Panc1 (cell line): Measurements from ENCODE around the gene ARFRP1. TPM values are rescaled to one million over a fixed set of nuclear protein-coding genes. Genes with fewer than 3 reads are reported as not detected.
"Not testable (repeated sequence)": the region's sequence is repeated elsewhere in the genome, so short reads cannot be mapped to it uniquely, and the experiment has no call there.

ENCODE experiments used
- ATAC-seq: fragments of 200-7000 bp; cut with Tn5 transposase; 2 replicates; pipeline ENCODE4 v1.9.1; 2020; ENCODE audit warnings: mild to moderate bottlenecking, moderate library complexity
- BruUV-seq: library from RNA; stranded (reverse); fragments of 400-500 nt; replicated peaks from 2 replicates; lab custom pipeline; 2021; lab: Mats Ljungman, UMichigan
- CTCF ChIA-PET: fragments of 300-600 bp; sonication (Branson Sonifier 250); formaldehyde crosslinking; loops from one replicate; lab custom pipeline; 2022; ENCODE audit warnings: antibody characterized with exemption; lab: Charles Lee
- POLR2A ChIA-PET: fragments of 300-600 bp; sonication (Branson Sonifier 250); formaldehyde crosslinking; loops from one replicate; lab custom pipeline; 2022; ENCODE audit warnings: antibody characterized with exemption; lab: Charles Lee
- DNase-seq: peaks from one replicate; pipeline ENCODE4 v3.0.0-alpha.2; 2010; ENCODE audit warnings: low read depth, low spot score
- H3K27ac ChIP-seq: 2 replicates; pipeline ENCODE4 v1.5.1; 2011; ENCODE audit warnings: mild to moderate bottlenecking, low read length, inconsistent platforms
- H3K27me3 ChIP-seq: fragments of 200-500 bp; sonication (Bioruptor generic); 2 replicates; pipeline ENCODE4 v1.6.0; 2014; ENCODE audit warnings: low read length, inconsistent platforms; ENCODE audit not compliant: control insufficient read depth, insufficient read depth
- H3K36me3 ChIP-seq: fragments of 200-500 bp; sonication (Bioruptor generic); 2 replicates; pipeline ENCODE4 v1.5.1; 2014; ENCODE audit warnings: inconsistent platforms, mild to moderate bottlenecking, low read length, moderate library complexity; ENCODE audit not compliant: control insufficient read depth, insufficient read depth
- H3K4me1 ChIP-seq: 2 replicates; pipeline ENCODE4 v1.5.1; 2011; ENCODE audit warnings: inconsistent platforms, mild to moderate bottlenecking, low read length, moderate library complexity; ENCODE audit not compliant: control insufficient read depth, insufficient read depth
- H3K4me3 ChIP-seq, 2 experiments: 2 replicates each; pipeline ENCODE4 v1.5.1; 2011 to 2012; ENCODE audit warnings: low read depth in 2 of 2, low read length in 2 of 2, mild to moderate bottlenecking in 2 of 2, inconsistent platforms in 1 of 2, moderate library complexity in 1 of 2
- H3K9me3 ChIP-seq: fragments of 200-500 bp; sonication (Bioruptor generic); 2 replicates; pipeline ENCODE4 v1.5.1; 2014; ENCODE audit warnings: low read depth, mild to moderate bottlenecking, inconsistent platforms, low read length, moderate library complexity; ENCODE audit not compliant: control insufficient read depth, insufficient read depth
- SIN3A ChIP-seq: IDR thresholded peaks from 2 replicates; pipeline ENCODE4 v1.6.1; 2012; ENCODE audit warnings: low read depth, mild to moderate bottlenecking, low read length, moderate library complexity, borderline replicate concordance; ENCODE audit not compliant: insufficient read depth
- TCF7L2 ChIP-seq: IDR thresholded peaks from 2 replicates; pipeline ENCODE4 v1.6.1; 2011; ENCODE audit warnings: mild to moderate bottlenecking, low read depth, low read length, inconsistent platforms
- in situ Hi-C: cut with HindIII; loops from 2 replicates; pipeline ENCODE4 v1.10.0; 2016; ENCODE audit warnings: low sequenced_read_pairs, low pct_unique_long_range_greater_than_20kb
- intact Hi-C: fragments of 100-400 bp; cut with micrococcal nuclease; formaldehyde crosslinking; loops from one replicate; pipeline ENCODE4 v1.10.0; 2022; ENCODE audit not compliant: unreplicated experiment
- total RNA-seq: library from RNA; stranded (reverse); gene quantifications from one replicate; pipeline ENCODE4 v1.2.1, GENCODE V29; 2021; ENCODE audit not compliant: unreplicated experiment
- TF ChIP-seq, protein P1 (sequence below), 2 experiments: IDR thresholded peaks; 2 replicates each; pipeline ENCODE4 v1.6.1; 2011 to 2012; ENCODE audit warnings: low read depth in 2 of 2, control low read depth in 1 of 2, low read length in 1 of 2, mild to moderate bottlenecking in 1 of 2, moderate library complexity in 1 of 2; ENCODE audit not compliant: insufficient read depth in 1 of 2
- TF ChIP-seq, protein P2 (sequence below): fragments of 450-650 bp; IDR thresholded peaks from 2 replicates; pipeline ENCODE4 v1.5.1; 2017; ENCODE audit warnings: mild to moderate bottlenecking

Gene ARFRP1
- total RNA-seq, 1 experiment from 2014 or later, result 57.9 TPM

DNA sequence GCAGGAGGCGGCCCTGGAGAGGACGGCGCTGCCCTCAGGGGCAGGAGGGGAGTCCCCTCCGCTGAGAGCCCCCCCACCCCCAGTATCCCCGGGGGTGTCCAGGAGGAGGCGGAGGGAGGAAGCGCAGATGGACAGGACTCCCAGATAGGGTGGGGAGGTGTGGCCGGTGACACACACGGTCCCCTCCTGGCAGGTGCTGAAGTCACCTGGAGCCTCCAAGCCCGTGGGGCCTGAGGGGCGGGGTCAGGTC, 55.9 kb downstream of the ARFRP1 start:
- DNase-seq (no peak), ATAC-seq (peak; percentile 23; the same call in 1 of the 2 replicates)
- POLR2A ChIA-PET, result no interaction called here
- Histone ChIP-seq H3K36me3 (no peaks in the 10 kb centered on the region), H3K4me1 (peaks cover 2% of the 10 kb centered on the region; the same call in 1 of the 2 replicates), H3K9me3 (no peaks in the 10 kb centered on the region), H3K27me3 (no peaks in the 10 kb centered on the region), H3K27ac (no peak overlapping the region), H3K4me3 (peak overlapping the region; percentile 51 to 60)
- no TSS peak for BruUV-seq
- no peak for TF ChIP-seq TCF7L2
- TF ChIP-seq, protein P1, sequence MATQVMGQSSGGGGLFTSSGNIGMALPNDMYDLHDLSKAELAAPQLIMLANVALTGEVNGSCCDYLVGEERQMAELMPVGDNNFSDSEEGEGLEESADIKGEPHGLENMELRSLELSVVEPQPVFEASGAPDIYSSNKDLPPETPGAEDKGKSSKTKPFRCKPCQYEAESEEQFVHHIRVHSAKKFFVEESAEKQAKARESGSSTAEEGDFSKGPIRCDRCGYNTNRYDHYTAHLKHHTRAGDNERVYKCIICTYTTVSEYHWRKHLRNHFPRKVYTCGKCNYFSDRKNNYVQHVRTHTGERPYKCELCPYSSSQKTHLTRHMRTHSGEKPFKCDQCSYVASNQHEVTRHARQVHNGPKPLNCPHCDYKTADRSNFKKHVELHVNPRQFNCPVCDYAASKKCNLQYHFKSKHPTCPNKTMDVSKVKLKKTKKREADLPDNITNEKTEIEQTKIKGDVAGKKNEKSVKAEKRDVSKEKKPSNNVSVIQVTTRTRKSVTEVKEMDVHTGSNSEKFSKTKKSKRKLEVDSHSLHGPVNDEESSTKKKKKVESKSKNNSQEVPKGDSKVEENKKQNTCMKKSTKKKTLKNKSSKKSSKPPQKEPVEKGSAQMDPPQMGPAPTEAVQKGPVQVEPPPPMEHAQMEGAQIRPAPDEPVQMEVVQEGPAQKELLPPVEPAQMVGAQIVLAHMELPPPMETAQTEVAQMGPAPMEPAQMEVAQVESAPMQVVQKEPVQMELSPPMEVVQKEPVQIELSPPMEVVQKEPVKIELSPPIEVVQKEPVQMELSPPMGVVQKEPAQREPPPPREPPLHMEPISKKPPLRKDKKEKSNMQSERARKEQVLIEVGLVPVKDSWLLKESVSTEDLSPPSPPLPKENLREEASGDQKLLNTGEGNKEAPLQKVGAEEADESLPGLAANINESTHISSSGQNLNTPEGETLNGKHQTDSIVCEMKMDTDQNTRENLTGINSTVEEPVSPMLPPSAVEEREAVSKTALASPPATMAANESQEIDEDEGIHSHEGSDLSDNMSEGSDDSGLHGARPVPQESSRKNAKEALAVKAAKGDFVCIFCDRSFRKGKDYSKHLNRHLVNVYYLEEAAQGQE (IDR thresholded peaks at IDR 0.05; ENCODE audit: insufficient read depth in 1 of 2, low read depth in 2 of 2, low read length in 1 of 2), result 0 out of 4 replicates have a peak, but pooled peaks of 1 of the 2 experiments have one; percentile 9
- intact Hi-C loops, result no loop called here
- in situ Hi-C loops, result no loop called here
- CTCF ChIA-PET, result interaction anchor here (1.0 kb wide), 1 partner anchor 10 kb away, joined by 5 read pairs; no protein-coding TSS in a partner anchor

DNA sequence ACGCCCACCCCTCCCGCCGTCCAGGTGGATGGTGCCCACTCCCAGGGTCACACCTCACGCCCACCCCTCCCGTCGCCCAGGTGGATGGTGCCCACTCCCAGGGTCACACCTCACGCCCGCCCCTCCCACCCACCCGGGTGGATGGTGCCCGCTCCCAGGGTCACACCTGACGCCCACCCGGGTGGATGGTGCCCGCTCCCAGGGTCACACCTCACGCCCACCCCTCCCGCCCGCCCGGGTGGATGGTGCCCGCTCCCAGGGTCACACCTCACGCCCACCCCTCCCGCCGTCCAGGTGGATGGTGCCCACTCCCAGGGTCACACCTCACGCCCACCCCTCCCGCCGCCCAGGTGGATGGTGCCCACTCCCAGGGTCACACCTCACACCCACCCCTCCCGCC, 57.3 kb downstream of the ARFRP1 start:
- CTCF ChIA-PET, result interaction anchor here (0.6 kb wide), 2 partner anchors 67 to 73 kb away, joined by 3 to 4 read pairs; no protein-coding TSS in a partner anchor
- POLR2A ChIA-PET, result not testable (repeated sequence)

DNA sequence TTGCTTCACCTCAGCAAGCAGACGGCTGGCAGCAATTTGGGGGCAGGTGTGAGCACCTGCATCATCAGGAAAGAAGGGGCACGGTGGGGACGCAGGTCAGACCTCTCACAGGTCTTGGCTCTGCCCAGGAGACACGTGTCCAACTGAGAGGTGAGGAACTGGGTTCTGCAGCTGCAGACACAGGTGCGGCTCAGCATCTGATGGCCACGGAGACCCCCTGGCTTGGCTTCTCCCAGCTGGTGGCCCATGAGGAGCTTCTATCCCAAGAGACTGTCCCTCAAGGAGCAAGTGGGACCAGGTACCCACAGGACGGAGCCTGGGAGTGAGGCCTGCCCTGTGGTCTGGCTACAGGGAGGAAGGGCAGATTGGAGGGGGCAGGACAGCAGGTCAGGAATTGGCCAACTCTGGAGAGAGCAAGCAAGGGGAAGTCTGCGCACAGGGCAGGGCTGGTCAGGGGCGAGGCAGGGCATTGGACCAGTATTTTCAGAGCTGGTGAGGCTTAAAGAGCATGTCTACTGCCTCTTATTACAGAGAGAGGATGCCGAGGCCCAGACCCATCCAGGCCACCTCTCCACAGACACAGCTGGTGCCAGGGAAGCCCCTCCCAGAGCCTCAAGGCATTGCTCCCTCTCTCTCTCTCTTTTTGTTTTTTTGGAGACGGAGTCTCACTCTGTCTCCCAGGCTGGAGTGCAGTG, 58.7 kb downstream of the ARFRP1 start:
- POLR2A ChIA-PET, result interaction anchor here (0.5 kb wide), 1 partner anchor 36 kb away, joined by 3 read pairs; no protein-coding TSS in a partner anchor
- H3K27ac ChIP-seq, result no peak overlapping the region
- ATAC-seq (no peak), DNase-seq (no peak)
- in situ Hi-C loops, result no loop called here
- no peaks in the 10 kb centered on the region for H3K36me3 ChIP-seq
- no peaks in the 10 kb centered on the region for H3K9me3 ChIP-seq
- H3K27me3 ChIP-seq, result no peaks in the 10 kb centered on the region
- TF ChIP-seq, protein P2, sequence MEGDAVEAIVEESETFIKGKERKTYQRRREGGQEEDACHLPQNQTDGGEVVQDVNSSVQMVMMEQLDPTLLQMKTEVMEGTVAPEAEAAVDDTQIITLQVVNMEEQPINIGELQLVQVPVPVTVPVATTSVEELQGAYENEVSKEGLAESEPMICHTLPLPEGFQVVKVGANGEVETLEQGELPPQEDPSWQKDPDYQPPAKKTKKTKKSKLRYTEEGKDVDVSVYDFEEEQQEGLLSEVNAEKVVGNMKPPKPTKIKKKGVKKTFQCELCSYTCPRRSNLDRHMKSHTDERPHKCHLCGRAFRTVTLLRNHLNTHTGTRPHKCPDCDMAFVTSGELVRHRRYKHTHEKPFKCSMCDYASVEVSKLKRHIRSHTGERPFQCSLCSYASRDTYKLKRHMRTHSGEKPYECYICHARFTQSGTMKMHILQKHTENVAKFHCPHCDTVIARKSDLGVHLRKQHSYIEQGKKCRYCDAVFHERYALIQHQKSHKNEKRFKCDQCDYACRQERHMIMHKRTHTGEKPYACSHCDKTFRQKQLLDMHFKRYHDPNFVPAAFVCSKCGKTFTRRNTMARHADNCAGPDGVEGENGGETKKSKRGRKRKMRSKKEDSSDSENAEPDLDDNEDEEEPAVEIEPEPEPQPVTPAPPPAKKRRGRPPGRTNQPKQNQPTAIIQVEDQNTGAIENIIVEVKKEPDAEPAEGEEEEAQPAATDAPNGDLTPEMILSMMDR, result no peak
- no peak for TF ChIP-seq SIN3A
- CTCF ChIA-PET, result no interaction called here
- H3K4me1 ChIP-seq, result peaks cover 2% of the 10 kb centered on the region; the same call in 1 of the 2 replicates
- H3K4me3 ChIP-seq, result no peak overlapping the region
- intact Hi-C loops, result no loop called here
- no TSS peak for BruUV-seq

More for the DNA sequence above, 57.3 kb downstream of the ARFRP1 start:
- in situ Hi-C loops, H3K27me3 ChIP-seq, BruUV-seq, H3K36me3 ChIP-seq, H3K27ac ChIP-seq, H3K9me3 ChIP-seq, H3K4me1 ChIP-seq, H3K4me3 ChIP-seq, DNase-seq, ATAC-seq, intact Hi-C loops: not testable (repeated sequence)

Other genes with a start within 250 kb of the ARFRP1 start
- gene KCNQ2, start 235.3 kb downstream of the ARFRP1 start, total RNA-seq, result 19.4 TPM
- 178 TPM for gene EEF1A2, start 208.9 kb downstream of the ARFRP1 start, total RNA-seq
- 241 TPM for gene PPDPF, start 187.2 kb downstream of the ARFRP1 start, total RNA-seq
- gene PTK6, start 170.6 kb downstream of the ARFRP1 start, total RNA-seq, result 6.5 TPM
- not detected for gene SRMS, start 160.2 kb downstream of the ARFRP1 start, total RNA-seq
- 1.3 TPM for gene FNDC11, start 153.8 kb downstream of the ARFRP1 start, total RNA-seq
- 41.5 TPM for gene HELZ2, start 133.7 kb downstream of the ARFRP1 start, total RNA-seq
- 13.1 TPM for gene GMEB2, start 80.9 kb downstream of the ARFRP1 start, total RNA-seq
- 42.7 TPM for gene STMN3, start 54.6 kb downstream of the ARFRP1 start, total RNA-seq
- 26.1 TPM for gene RTEL1, start 49.7 kb downstream of the ARFRP1 start, total RNA-seq
- gene TNFRSF6B, start 11.3 kb downstream of the ARFRP1 start, total RNA-seq, result not detected
- gene ZGPAT, start 63 bp upstream of the ARFRP1 start, total RNA-seq, result 35.8 TPM
- 15.2 TPM for gene LIME1, start 28.7 kb upstream of the ARFRP1 start, total RNA-seq
- gene SLC2A4RG, start 31.8 kb upstream of the ARFRP1 start, total RNA-seq, result 166 TPM
- 15.2 TPM for gene ZBTB46, start 123.3 kb upstream of the ARFRP1 start, total RNA-seq
- gene ABHD16B, start 153.5 kb upstream of the ARFRP1 start, total RNA-seq, result not detected
- gene TPD52L2, start 157.3 kb upstream of the ARFRP1 start, total RNA-seq, result 113 TPM
- gene DNAJC5, start 187.2 kb upstream of the ARFRP1 start, total RNA-seq, result 59.5 TPM
- gene UCKL1, start 248.4 kb upstream of the ARFRP1 start, total RNA-seq, result 47.4 TPM